H9 (cell line): Measurements from ENCODE around the gene TMEM156. TPM values are rescaled to one million over a fixed set of nuclear protein-coding genes. Genes with fewer than 3 reads are reported as not detected.

ENCODE experiments used
- DNase-seq: peaks from one replicate; pipeline ENCODE4 v3.0.0-alpha.2; 2017
- H2AFZ ChIP-seq: one replicate; pipeline ENCODE4 v1.6.1; 2013; ENCODE audit warnings: mild to moderate bottlenecking, low read length, control low read depth, moderate library complexity
- H2AK5ac ChIP-seq: 2 replicates; pipeline ENCODE4 v1.6.1; 2013; ENCODE audit warnings: low read length, control low read depth, mixed read lengths; ENCODE audit not compliant: insufficient read length
- H2BK120ac ChIP-seq: one replicate; pipeline ENCODE4 v1.6.1; 2013; ENCODE audit warnings: low read depth, mild to moderate bottlenecking, low read length, control low read depth, inconsistent platforms; ENCODE audit not compliant: poor library complexity, severe bottlenecking
- H2BK12ac ChIP-seq: 2 replicates; pipeline ENCODE4 v1.6.1; 2013; ENCODE audit warnings: low read length, control low read depth, mixed read lengths, low read depth; ENCODE audit not compliant: insufficient read length
- H2BK15ac ChIP-seq: 2 replicates; pipeline ENCODE4 v1.6.1; 2013; ENCODE audit warnings: low read depth, low read length, control low read depth
- H2BK20ac ChIP-seq: one replicate; pipeline ENCODE4 v1.6.1; 2013; ENCODE audit warnings: low read depth, mild to moderate bottlenecking, low read length, control low read depth, inconsistent platforms; ENCODE audit not compliant: poor library complexity, severe bottlenecking
- H2BK5ac ChIP-seq: 2 replicates; pipeline ENCODE4 v1.6.1; 2013; ENCODE audit warnings: low read length, control low read depth, mixed read lengths; ENCODE audit not compliant: insufficient read length
- H3K14ac ChIP-seq: 2 replicates; pipeline ENCODE4 v1.6.1; 2013; ENCODE audit warnings: low read length, control low read depth; ENCODE audit not compliant: insufficient read depth
- H3K18ac ChIP-seq: 2 replicates; pipeline ENCODE4 v1.6.1; 2013; ENCODE audit warnings: low read depth, mild to moderate bottlenecking, mixed read lengths, low read length, control low read depth; ENCODE audit not compliant: insufficient read length
- H3K23ac ChIP-seq: 2 replicates; pipeline ENCODE4 v1.6.1; 2013; ENCODE audit warnings: low read length, control low read depth, mixed read lengths, low read depth; ENCODE audit not compliant: insufficient read length
- H3K23me2 ChIP-seq: 2 replicates; pipeline ENCODE4 v1.6.1; 2013; ENCODE audit warnings: low read depth, mild to moderate bottlenecking, mixed read lengths, low read length, control low read depth; ENCODE audit not compliant: insufficient read length, poor library complexity, severe bottlenecking
- H3K27ac ChIP-seq: 2 replicates; pipeline ENCODE4 v1.5.1; 2013; ENCODE audit warnings: low read length, control low read depth, mixed read lengths, low read depth; ENCODE audit not compliant: insufficient read length
- H3K27me3 ChIP-seq: 2 replicates; pipeline ENCODE4 v1.6.1; 2013; ENCODE audit warnings: low read length, control low read depth, inconsistent platforms; ENCODE audit not compliant: insufficient read depth
- H3K4ac ChIP-seq: 2 replicates; pipeline ENCODE4 v1.6.1; 2013; ENCODE audit warnings: low read depth, mild to moderate bottlenecking, control low read depth, inconsistent platforms, low read length, moderate library complexity
- H3K4me1 ChIP-seq: 2 replicates; pipeline ENCODE4 v1.6.1; 2013; ENCODE audit warnings: low read length, control low read depth, inconsistent platforms; ENCODE audit not compliant: insufficient read depth
- H3K4me2 ChIP-seq: 2 replicates; pipeline ENCODE4 v1.6.1; 2013; ENCODE audit warnings: low read length, control low read depth, mixed read lengths; ENCODE audit not compliant: insufficient read length, insufficient read depth
- H3K56ac ChIP-seq: 2 replicates; pipeline ENCODE4 v1.6.1; 2013; ENCODE audit warnings: low read depth, mild to moderate bottlenecking, mixed read lengths, low read length, control low read depth; ENCODE audit not compliant: insufficient read length
- H3K79me1 ChIP-seq: 2 replicates; pipeline ENCODE4 v1.6.1; 2013; ENCODE audit warnings: low read depth, mild to moderate bottlenecking, moderate library complexity, low read length, control low read depth, inconsistent platforms; ENCODE audit not compliant: insufficient read depth, poor library complexity, severe bottlenecking
- H3K79me2 ChIP-seq: 2 replicates; pipeline ENCODE4 v1.6.1; 2013; ENCODE audit warnings: low read length, control low read depth, inconsistent platforms; ENCODE audit not compliant: insufficient read depth
- H3K9ac ChIP-seq: 2 replicates; pipeline ENCODE4 v1.6.1; 2013; ENCODE audit warnings: low read length, control low read depth, mixed read lengths; ENCODE audit not compliant: insufficient read length; ENCODE audit errors: extremely low read depth
- H3K9me3 ChIP-seq: one replicate; pipeline ENCODE4 v1.6.1; 2013; ENCODE audit warnings: low read depth, low read length, inconsistent platforms; ENCODE audit not compliant: control insufficient read depth
- H3T11ph ChIP-seq: one replicate; pipeline ENCODE4 v1.6.1; 2013; ENCODE audit warnings: mild to moderate bottlenecking, low read length, control low read depth, inconsistent platforms
- H4K20me1 ChIP-seq: one replicate; pipeline ENCODE4 v1.6.1; 2013; ENCODE audit not compliant: control insufficient read depth, insufficient read length, insufficient read depth
- H4K5ac ChIP-seq: 2 replicates; pipeline ENCODE4 v1.6.1; 2013; ENCODE audit warnings: low read depth, mild to moderate bottlenecking, mixed read lengths, low read length, control low read depth; ENCODE audit not compliant: insufficient read length
- H4K8ac ChIP-seq: replicated peaks from 2 replicates; pipeline ENCODE4 v1.6.1; 2013; ENCODE audit warnings: low read length, control low read depth, mixed read lengths, low read depth; ENCODE audit not compliant: insufficient read length
- H4K91ac ChIP-seq: 2 replicates; pipeline ENCODE4 v1.6.1; 2013; ENCODE audit warnings: low read depth, mild to moderate bottlenecking, moderate library complexity, mixed read lengths, low read length, control low read depth; ENCODE audit not compliant: insufficient read length
- H3K27ac Mint-ChIP-seq, 3 experiments: 2 replicates in 2 of 3; 3 replicates in 1 of 3; pipeline ENCODE4 v1.8.0; 2020 to 2021; ENCODE audit warnings: mixed read lengths in 3 of 3, mild to moderate bottlenecking in 1 of 3, moderate library complexity in 1 of 3
- H3K27me3 Mint-ChIP-seq: 2 replicates; pipeline ENCODE4 v1.8.0; 2021; ENCODE audit warnings: low read depth, mild to moderate bottlenecking, moderate library complexity, mixed read lengths
- H3K36me3 Mint-ChIP-seq, 3 experiments: 2 replicates in 2 of 3; 3 replicates in 1 of 3; pipeline ENCODE4 v1.8.0; 2020 to 2021; ENCODE audit warnings: low read depth in 3 of 3, mixed read lengths in 3 of 3; ENCODE audit not compliant: insufficient read depth in 1 of 3
- H3K4me1 Mint-ChIP-seq, 2 experiments: 2 replicates each; pipeline ENCODE4 v1.8.0; 2020; ENCODE audit warnings: mixed read lengths in 2 of 2
- H3K4me3 Mint-ChIP-seq, 2 experiments: 2 replicates in 1 of 2; 3 replicates in 1 of 2; pipeline ENCODE4 v1.8.0; 2020 to 2021; ENCODE audit warnings: mild to moderate bottlenecking in 2 of 2, mixed read lengths in 2 of 2, moderate library complexity in 1 of 2
- H3K9me3 Mint-ChIP-seq, 2 experiments: 2 replicates in 1 of 2; 3 replicates in 1 of 2; pipeline ENCODE4 v1.8.0; 2020; ENCODE audit warnings: mild to moderate bottlenecking in 2 of 2, mixed read lengths in 2 of 2, moderate library complexity in 1 of 2
- WGBS: extraction: QIAGEN DNeasy Blood & Tissue Kit; methylation state at CpG from one replicate; pipeline ENCODE4 v1.1.7; 2013; ENCODE audit warnings: missing lambda C conversion rate, low lambda C conversion rate, mixed read lengths; ENCODE audit not compliant: insufficient read length; ENCODE audit errors: extremely low coverage; 5-methylcytosine and 5-hydroxymethylcytosine counted together
- total RNA-seq: library from RNA; stranded (reverse); gene quantifications from 2 replicates; pipeline ENCODE4 v1.2.1, GENCODE V29; 2021
- TF ChIP-seq, protein P1 (sequence below): fragments of 200-600 bp; sonication (generic); conservative IDR thresholded peaks from 3 replicates; pipeline ENCODE4 v1.8.0; 2021; ENCODE audit warnings: antibody characterized with exemption, mild to moderate bottlenecking

TMEM156 gene
- total RNA-seq, 1 experiment from 2014 or later = not detected

DNA sequence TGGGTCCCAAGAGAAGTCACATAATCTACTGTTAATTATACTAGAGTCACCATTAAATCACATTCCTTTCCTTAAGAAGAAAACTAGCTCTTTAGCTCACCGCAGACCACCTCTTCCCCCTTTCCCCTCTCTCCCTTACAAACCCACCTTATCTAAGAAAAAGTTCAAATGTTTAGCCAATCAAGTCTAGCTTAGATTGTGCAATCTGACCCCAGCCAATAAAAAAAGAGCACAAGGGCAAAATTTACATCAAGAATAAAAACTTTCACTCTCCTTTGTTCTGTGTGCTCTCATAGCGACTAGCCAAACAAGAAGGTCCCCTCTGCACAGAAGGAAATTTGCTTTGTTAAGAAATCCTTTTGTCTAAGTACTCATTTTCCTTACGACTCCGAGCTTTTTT lies 76.3 kb downstream of the TMEM156 start:
- no peak overlapping the region for H3K4ac ChIP-seq
- H2BK5ac ChIP-seq = no peak overlapping the region
- no peak overlapping the region for H2BK20ac ChIP-seq
- no peak overlapping the region for H3K9ac ChIP-seq
- H4K91ac ChIP-seq = no peak overlapping the region
- Mint-ChIP-seq H3K27me3 (no peaks in the 10 kb centered on the region), H3K4me3 (no peak overlapping the region; a peak in 1 of 5 replicates), H3K9me3 (peaks cover 2 to 3% of the 10 kb centered on the region in 2 experiments; a peak in 2 of 5 replicates), H3K27ac (no peak overlapping the region), H3K4me1 (peaks cover 2 to 7% of the 10 kb centered on the region in 2 experiments; a peak in 2 of 4 replicates), H3K36me3 (no peaks in the 10 kb centered on the region)
- H2BK12ac ChIP-seq = no peak overlapping the region
- H3K23ac ChIP-seq = no peak overlapping the region
- no peak for DNase-seq
- H2BK15ac ChIP-seq = no peak overlapping the region
- no peak overlapping the region for H3T11ph ChIP-seq
- no peak overlapping the region for H3K14ac ChIP-seq
- H3K56ac ChIP-seq = no peak overlapping the region
- no peaks in the 10 kb centered on the region for H3K79me2 ChIP-seq
- no peaks in the 10 kb centered on the region for H3K27me3 ChIP-seq
- H3K18ac ChIP-seq = no peak overlapping the region
- no peak overlapping the region for H4K8ac ChIP-seq
- no peaks in the 10 kb centered on the region for H3K23me2 ChIP-seq
- H3K79me1 ChIP-seq = no peaks in the 10 kb centered on the region
- no peaks in the 10 kb centered on the region for H4K20me1 ChIP-seq
- H3K27ac ChIP-seq = no peak overlapping the region
- TF ChIP-seq, protein P1, sequence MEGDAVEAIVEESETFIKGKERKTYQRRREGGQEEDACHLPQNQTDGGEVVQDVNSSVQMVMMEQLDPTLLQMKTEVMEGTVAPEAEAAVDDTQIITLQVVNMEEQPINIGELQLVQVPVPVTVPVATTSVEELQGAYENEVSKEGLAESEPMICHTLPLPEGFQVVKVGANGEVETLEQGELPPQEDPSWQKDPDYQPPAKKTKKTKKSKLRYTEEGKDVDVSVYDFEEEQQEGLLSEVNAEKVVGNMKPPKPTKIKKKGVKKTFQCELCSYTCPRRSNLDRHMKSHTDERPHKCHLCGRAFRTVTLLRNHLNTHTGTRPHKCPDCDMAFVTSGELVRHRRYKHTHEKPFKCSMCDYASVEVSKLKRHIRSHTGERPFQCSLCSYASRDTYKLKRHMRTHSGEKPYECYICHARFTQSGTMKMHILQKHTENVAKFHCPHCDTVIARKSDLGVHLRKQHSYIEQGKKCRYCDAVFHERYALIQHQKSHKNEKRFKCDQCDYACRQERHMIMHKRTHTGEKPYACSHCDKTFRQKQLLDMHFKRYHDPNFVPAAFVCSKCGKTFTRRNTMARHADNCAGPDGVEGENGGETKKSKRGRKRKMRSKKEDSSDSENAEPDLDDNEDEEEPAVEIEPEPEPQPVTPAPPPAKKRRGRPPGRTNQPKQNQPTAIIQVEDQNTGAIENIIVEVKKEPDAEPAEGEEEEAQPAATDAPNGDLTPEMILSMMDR = no peak
- H2AK5ac ChIP-seq = no peak overlapping the region
- no peak overlapping the region for H4K5ac ChIP-seq
- H3K4me2 ChIP-seq = no peak overlapping the region
- H2AFZ ChIP-seq = peak overlapping the region; percentile 22
- no peak overlapping the region for H2BK120ac ChIP-seq
- H3K4me1 ChIP-seq = no peaks in the 10 kb centered on the region
- H3K9me3 ChIP-seq = no peaks in the 10 kb centered on the region
- WGBS = no CpG with 5 or more reads among the region's 4 CpGs
